H9 (cell line): ENCODE measurements around the gene TBC1D25. TPM values are rescaled to one million over a fixed set of nuclear protein-coding genes. Genes with fewer than 3 reads are reported as not detected.

Experiments
- DNase-seq: peaks from one replicate; pipeline ENCODE4 v3.0.0-alpha.2; 2017
- H2AFZ ChIP-seq: one replicate; pipeline ENCODE4 v1.6.1; 2013; ENCODE audit warnings: mild to moderate bottlenecking, low read length, control low read depth, moderate library complexity
- H2AK5ac ChIP-seq: 2 replicates; pipeline ENCODE4 v1.6.1; 2013; ENCODE audit warnings: low read length, control low read depth, mixed read lengths; ENCODE audit not compliant: insufficient read length
- H2BK120ac ChIP-seq: one replicate; pipeline ENCODE4 v1.6.1; 2013; ENCODE audit warnings: low read depth, mild to moderate bottlenecking, low read length, control low read depth, inconsistent platforms; ENCODE audit not compliant: poor library complexity, severe bottlenecking
- H2BK12ac ChIP-seq: 2 replicates; pipeline ENCODE4 v1.6.1; 2013; ENCODE audit warnings: low read length, control low read depth, mixed read lengths, low read depth; ENCODE audit not compliant: insufficient read length
- H2BK15ac ChIP-seq: 2 replicates; pipeline ENCODE4 v1.6.1; 2013; ENCODE audit warnings: low read depth, low read length, control low read depth
- H2BK20ac ChIP-seq: one replicate; pipeline ENCODE4 v1.6.1; 2013; ENCODE audit warnings: low read depth, mild to moderate bottlenecking, low read length, control low read depth, inconsistent platforms; ENCODE audit not compliant: poor library complexity, severe bottlenecking
- H2BK5ac ChIP-seq: 2 replicates; pipeline ENCODE4 v1.6.1; 2013; ENCODE audit warnings: low read length, control low read depth, mixed read lengths; ENCODE audit not compliant: insufficient read length
- H3K14ac ChIP-seq: 2 replicates; pipeline ENCODE4 v1.6.1; 2013; ENCODE audit warnings: low read length, control low read depth; ENCODE audit not compliant: insufficient read depth
- H3K18ac ChIP-seq: 2 replicates; pipeline ENCODE4 v1.6.1; 2013; ENCODE audit warnings: low read depth, mild to moderate bottlenecking, mixed read lengths, low read length, control low read depth; ENCODE audit not compliant: insufficient read length
- H3K23ac ChIP-seq: 2 replicates; pipeline ENCODE4 v1.6.1; 2013; ENCODE audit warnings: low read length, control low read depth, mixed read lengths, low read depth; ENCODE audit not compliant: insufficient read length
- H3K23me2 ChIP-seq: 2 replicates; pipeline ENCODE4 v1.6.1; 2013; ENCODE audit warnings: low read depth, mild to moderate bottlenecking, mixed read lengths, low read length, control low read depth; ENCODE audit not compliant: insufficient read length, poor library complexity, severe bottlenecking
- H3K27ac ChIP-seq: 2 replicates; pipeline ENCODE4 v1.5.1; 2013; ENCODE audit warnings: low read length, control low read depth, mixed read lengths, low read depth; ENCODE audit not compliant: insufficient read length
- H3K27me3 ChIP-seq: 2 replicates; pipeline ENCODE4 v1.6.1; 2013; ENCODE audit warnings: low read length, control low read depth, inconsistent platforms; ENCODE audit not compliant: insufficient read depth
- H3K4ac ChIP-seq: 2 replicates; pipeline ENCODE4 v1.6.1; 2013; ENCODE audit warnings: low read depth, mild to moderate bottlenecking, control low read depth, inconsistent platforms, low read length, moderate library complexity
- H3K4me1 ChIP-seq: 2 replicates; pipeline ENCODE4 v1.6.1; 2013; ENCODE audit warnings: low read length, control low read depth, inconsistent platforms; ENCODE audit not compliant: insufficient read depth
- H3K4me2 ChIP-seq: 2 replicates; pipeline ENCODE4 v1.6.1; 2013; ENCODE audit warnings: low read length, control low read depth, mixed read lengths; ENCODE audit not compliant: insufficient read length, insufficient read depth
- H3K56ac ChIP-seq: 2 replicates; pipeline ENCODE4 v1.6.1; 2013; ENCODE audit warnings: low read depth, mild to moderate bottlenecking, mixed read lengths, low read length, control low read depth; ENCODE audit not compliant: insufficient read length
- H3K79me1 ChIP-seq: 2 replicates; pipeline ENCODE4 v1.6.1; 2013; ENCODE audit warnings: low read depth, mild to moderate bottlenecking, moderate library complexity, low read length, control low read depth, inconsistent platforms; ENCODE audit not compliant: insufficient read depth, poor library complexity, severe bottlenecking
- H3K79me2 ChIP-seq: 2 replicates; pipeline ENCODE4 v1.6.1; 2013; ENCODE audit warnings: low read length, control low read depth, inconsistent platforms; ENCODE audit not compliant: insufficient read depth
- H3K9ac ChIP-seq: 2 replicates; pipeline ENCODE4 v1.6.1; 2013; ENCODE audit warnings: low read length, control low read depth, mixed read lengths; ENCODE audit not compliant: insufficient read length; ENCODE audit errors: extremely low read depth
- H3K9me3 ChIP-seq: one replicate; pipeline ENCODE4 v1.6.1; 2013; ENCODE audit warnings: low read depth, low read length, inconsistent platforms; ENCODE audit not compliant: control insufficient read depth
- H3T11ph ChIP-seq: one replicate; pipeline ENCODE4 v1.6.1; 2013; ENCODE audit warnings: mild to moderate bottlenecking, low read length, control low read depth, inconsistent platforms
- H4K20me1 ChIP-seq: one replicate; pipeline ENCODE4 v1.6.1; 2013; ENCODE audit not compliant: control insufficient read depth, insufficient read length, insufficient read depth
- H4K5ac ChIP-seq: 2 replicates; pipeline ENCODE4 v1.6.1; 2013; ENCODE audit warnings: low read depth, mild to moderate bottlenecking, mixed read lengths, low read length, control low read depth; ENCODE audit not compliant: insufficient read length
- H4K8ac ChIP-seq: replicated peaks from 2 replicates; pipeline ENCODE4 v1.6.1; 2013; ENCODE audit warnings: low read length, control low read depth, mixed read lengths, low read depth; ENCODE audit not compliant: insufficient read length
- H4K91ac ChIP-seq: 2 replicates; pipeline ENCODE4 v1.6.1; 2013; ENCODE audit warnings: low read depth, mild to moderate bottlenecking, moderate library complexity, mixed read lengths, low read length, control low read depth; ENCODE audit not compliant: insufficient read length
- H3K27ac Mint-ChIP-seq, 3 experiments: 2 replicates in 2 of 3; 3 replicates in 1 of 3; pipeline ENCODE4 v1.8.0; 2020 to 2021; ENCODE audit warnings: mixed read lengths in 3 of 3, mild to moderate bottlenecking in 1 of 3, moderate library complexity in 1 of 3
- H3K27me3 Mint-ChIP-seq: 2 replicates; pipeline ENCODE4 v1.8.0; 2021; ENCODE audit warnings: low read depth, mild to moderate bottlenecking, moderate library complexity, mixed read lengths
- H3K36me3 Mint-ChIP-seq, 3 experiments: 2 replicates in 2 of 3; 3 replicates in 1 of 3; pipeline ENCODE4 v1.8.0; 2020 to 2021; ENCODE audit warnings: low read depth in 3 of 3, mixed read lengths in 3 of 3; ENCODE audit not compliant: insufficient read depth in 1 of 3
- H3K4me1 Mint-ChIP-seq, 2 experiments: 2 replicates each; pipeline ENCODE4 v1.8.0; 2020; ENCODE audit warnings: mixed read lengths in 2 of 2
- H3K4me3 Mint-ChIP-seq, 2 experiments: 2 replicates in 1 of 2; 3 replicates in 1 of 2; pipeline ENCODE4 v1.8.0; 2020 to 2021; ENCODE audit warnings: mild to moderate bottlenecking in 2 of 2, mixed read lengths in 2 of 2, moderate library complexity in 1 of 2
- H3K9me3 Mint-ChIP-seq, 2 experiments: 2 replicates in 1 of 2; 3 replicates in 1 of 2; pipeline ENCODE4 v1.8.0; 2020; ENCODE audit warnings: mild to moderate bottlenecking in 2 of 2, mixed read lengths in 2 of 2, moderate library complexity in 1 of 2
- WGBS: extraction: QIAGEN DNeasy Blood & Tissue Kit; methylation state at CpG from one replicate; pipeline ENCODE4 v1.1.7; 2013; ENCODE audit warnings: missing lambda C conversion rate, low lambda C conversion rate, mixed read lengths; ENCODE audit not compliant: insufficient read length; ENCODE audit errors: extremely low coverage; 5-methylcytosine and 5-hydroxymethylcytosine counted together
- total RNA-seq: library from RNA; stranded (reverse); gene quantifications from 2 replicates; pipeline ENCODE4 v1.2.1, GENCODE V29; 2021
- TF ChIP-seq, protein P1 (sequence below): fragments of 200-600 bp; sonication (generic); conservative IDR thresholded peaks from 3 replicates; pipeline ENCODE4 v1.8.0; 2021; ENCODE audit warnings: antibody characterized with exemption, mild to moderate bottlenecking

Gene TBC1D25
- total RNA-seq, 1 experiment from 2014 or later = 10.2 TPM

DNA sequence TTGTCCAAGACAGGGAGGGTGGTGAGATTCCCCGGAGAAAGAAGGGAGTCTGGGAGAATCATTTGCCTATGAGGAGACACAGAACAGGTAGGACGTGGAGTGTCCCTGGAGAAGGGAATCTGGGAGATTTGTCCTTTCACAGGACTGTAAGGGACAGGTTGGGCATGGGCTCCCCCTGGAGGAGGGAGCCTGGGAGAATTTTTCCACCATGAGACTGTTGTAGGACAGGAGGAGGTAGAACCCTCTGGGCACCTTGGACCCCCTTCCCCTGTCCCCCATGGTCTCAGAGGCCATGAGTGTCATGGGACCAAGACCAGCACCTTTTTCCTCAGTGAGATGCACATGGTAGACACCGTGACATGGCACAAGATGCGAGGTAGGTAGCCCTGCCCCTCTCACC lies 28.0 kb upstream of the TBC1D25 start:
- Mint-ChIP-seq H3K4me1 (peaks cover 3 to 8% of the 10 kb centered on the region in 2 experiments; a peak in 3 of 4 replicates), H3K27me3 (peaks cover 4% of the 10 kb centered on the region), H3K36me3 (peaks cover 16 to 29% (median 28%) of the 10 kb centered on the region in 3 experiments; a peak in 6 of 7 replicates), H3K9me3 (peaks cover 66 to 80% of the 10 kb centered on the region in 2 experiments), H3K27ac (no peak overlapping the region), H3K4me3 (no peak overlapping the region)
- Histone ChIP-seq H2AFZ (no peak overlapping the region), H3K9ac (no peak overlapping the region), H3K56ac (no peak overlapping the region), H3K14ac (no peak overlapping the region), H2BK20ac (no peak overlapping the region), H3K23me2 (peaks cover 5% of the 10 kb centered on the region), H3K79me1 (no peaks in the 10 kb centered on the region), H3T11ph (no peak overlapping the region), H3K18ac (no peak overlapping the region), H4K5ac (no peak overlapping the region), H2BK15ac (no peak overlapping the region), H4K20me1 (no peaks in the 10 kb centered on the region), H3K9me3 (peaks cover 36% of the 10 kb centered on the region), H3K4me2 (no peak overlapping the region), H3K27me3 (no peaks in the 10 kb centered on the region), H3K79me2 (no peaks in the 10 kb centered on the region), H4K8ac (no peak overlapping the region), H4K91ac (no peak overlapping the region), H3K4ac (no peak overlapping the region), H2BK5ac (no peak overlapping the region), H3K23ac (no peak overlapping the region), H2BK12ac (no peak overlapping the region), H3K4me1 (no peaks in the 10 kb centered on the region), H2AK5ac (no peak overlapping the region), H2BK120ac (no peak overlapping the region), H3K27ac (no peak overlapping the region)
- no peak for DNase-seq
- WGBS = no CpG with 5 or more reads among the region's 4 CpGs
- TF ChIP-seq, protein P1, sequence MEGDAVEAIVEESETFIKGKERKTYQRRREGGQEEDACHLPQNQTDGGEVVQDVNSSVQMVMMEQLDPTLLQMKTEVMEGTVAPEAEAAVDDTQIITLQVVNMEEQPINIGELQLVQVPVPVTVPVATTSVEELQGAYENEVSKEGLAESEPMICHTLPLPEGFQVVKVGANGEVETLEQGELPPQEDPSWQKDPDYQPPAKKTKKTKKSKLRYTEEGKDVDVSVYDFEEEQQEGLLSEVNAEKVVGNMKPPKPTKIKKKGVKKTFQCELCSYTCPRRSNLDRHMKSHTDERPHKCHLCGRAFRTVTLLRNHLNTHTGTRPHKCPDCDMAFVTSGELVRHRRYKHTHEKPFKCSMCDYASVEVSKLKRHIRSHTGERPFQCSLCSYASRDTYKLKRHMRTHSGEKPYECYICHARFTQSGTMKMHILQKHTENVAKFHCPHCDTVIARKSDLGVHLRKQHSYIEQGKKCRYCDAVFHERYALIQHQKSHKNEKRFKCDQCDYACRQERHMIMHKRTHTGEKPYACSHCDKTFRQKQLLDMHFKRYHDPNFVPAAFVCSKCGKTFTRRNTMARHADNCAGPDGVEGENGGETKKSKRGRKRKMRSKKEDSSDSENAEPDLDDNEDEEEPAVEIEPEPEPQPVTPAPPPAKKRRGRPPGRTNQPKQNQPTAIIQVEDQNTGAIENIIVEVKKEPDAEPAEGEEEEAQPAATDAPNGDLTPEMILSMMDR = peak; percentile 47; the same call in 2 of the 3 replicates
